Coronary artery (tissue), 2 donors: ENCODE results near the gene WBP2.
"Not testable (repeated sequence)": the region's sequence is repeated elsewhere in the genome, so short reads cannot be mapped to it uniquely, and the experiment has no call there.

Experiments used
- DNase-seq: peaks from one replicate; pipeline ENCODE4 v3.0.0-alpha.2; 2017; ENCODE audit warnings: low spot score
- H3K27ac ChIP-seq, 2 donors: fragments of 200-600 bp; sonication (generic); one replicate each; pipeline ENCODE4 v1.5.1; 2016 to 2019
- H3K4me3 ChIP-seq: fragments of 200-600 bp; sonication (generic); 2 replicates; pipeline ENCODE4 v1.5.1; 2016; ENCODE audit warnings: mild to moderate bottlenecking, moderate library complexity
- CTCF ChIP-seq: fragments of 200-600 bp; sonication (generic); IDR thresholded peaks from one replicate; pipeline ENCODE4 v1.5.1; 2019; ENCODE audit warnings: antibody characterized with exemption

Gene WBP2

GRCh38 chr17:75814021-75814395 lies 41.1 kb downstream of the WBP2 start:
- H3K4me3 ChIP-seq = no peak overlapping the region
- no peak overlapping the region for H3K27ac ChIP-seq
- DNase-seq = no peak
- TF ChIP-seq CTCF = no peak

DNA sequence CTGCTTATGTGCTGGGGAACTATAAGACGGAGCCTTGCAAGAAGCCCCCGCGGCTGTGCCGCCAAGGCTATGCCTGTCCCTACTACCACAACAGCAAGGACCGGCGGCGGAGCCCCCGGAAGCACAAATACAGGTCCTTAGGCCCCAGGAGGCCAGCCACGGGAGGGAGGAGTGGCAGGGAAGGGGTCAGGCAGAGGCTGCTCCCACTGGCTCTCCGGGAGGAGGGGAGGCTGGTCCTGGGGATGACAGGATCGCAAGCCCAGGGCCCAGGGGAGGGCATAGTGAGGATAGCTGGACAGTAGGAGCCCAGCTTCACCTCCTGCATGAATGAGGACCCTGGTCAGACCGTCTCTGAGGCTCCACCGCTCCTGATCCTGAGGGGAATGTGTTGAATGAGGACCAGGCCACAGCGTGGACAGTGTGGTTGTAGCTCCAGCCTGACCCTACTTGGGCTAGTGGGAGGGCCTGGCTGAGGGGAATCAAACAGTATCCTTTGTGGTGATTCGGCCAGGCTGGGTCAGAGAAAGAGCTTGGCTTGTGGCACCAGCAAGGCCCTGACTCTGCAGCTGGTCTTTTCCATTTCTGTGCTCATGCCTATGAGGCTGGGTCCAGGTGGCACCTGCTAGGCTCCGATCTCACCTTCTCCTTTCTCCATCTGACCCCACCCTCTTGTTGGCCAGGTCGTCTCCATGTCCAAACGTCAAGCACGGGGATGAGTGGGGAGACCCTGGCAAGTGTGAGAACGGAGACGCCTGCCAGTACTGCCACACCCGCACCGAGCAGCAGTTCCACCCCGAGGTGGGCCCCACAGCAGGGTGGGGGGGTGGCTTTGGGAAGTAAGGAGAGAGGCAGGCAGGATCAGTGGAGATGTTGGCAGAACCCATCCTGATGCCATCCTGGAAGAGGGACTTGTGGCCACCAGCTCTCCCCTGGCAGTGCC lies 41.8 kb downstream of the WBP2 start:
- TF ChIP-seq CTCF = no peak
- DNase-seq = no peak
- H3K27ac ChIP-seq = no peak overlapping the region

DNA sequence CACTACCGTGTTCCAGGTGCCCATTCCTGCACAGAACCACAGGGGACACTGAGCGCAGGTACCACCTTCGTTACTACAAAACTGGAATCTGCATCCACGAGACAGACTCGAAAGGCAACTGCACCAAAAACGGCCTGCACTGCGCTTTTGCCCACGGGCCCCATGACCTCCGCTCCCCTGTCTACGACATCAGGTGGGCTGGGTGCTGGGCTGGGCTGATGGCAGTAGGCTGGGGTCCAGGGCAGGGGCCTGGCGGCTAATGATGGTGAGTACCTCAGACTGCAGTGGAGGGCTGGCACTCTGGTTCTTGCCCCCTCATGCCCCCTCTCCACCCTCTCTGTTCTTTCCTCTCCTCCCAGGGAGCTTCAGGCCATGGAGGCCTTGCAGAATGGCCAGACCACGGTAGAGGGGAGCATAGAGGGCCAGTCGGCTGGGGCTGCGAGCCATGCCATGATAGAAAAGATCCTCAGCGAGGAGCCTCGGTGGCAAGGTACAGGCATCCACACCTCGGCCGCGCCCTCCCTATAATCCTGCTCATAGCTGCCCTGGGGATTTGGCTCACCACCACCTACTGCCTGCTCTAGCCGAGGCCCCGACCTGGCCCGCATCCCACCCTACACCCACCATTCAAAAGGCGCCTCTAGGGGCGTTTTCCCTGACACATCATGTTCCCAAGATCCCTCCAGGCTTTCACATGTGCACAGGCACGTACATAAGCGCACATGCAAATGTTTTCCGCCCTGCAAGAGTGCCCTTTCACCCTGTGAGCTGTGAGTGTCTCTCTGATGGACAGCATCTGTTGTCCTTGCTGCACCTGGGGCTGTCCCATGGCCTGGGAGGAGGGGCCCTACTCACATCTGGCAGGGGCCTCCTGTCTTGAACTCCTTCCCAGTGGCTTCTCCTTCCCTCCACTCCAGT lies 42.8 kb downstream of the WBP2 start:
- Histone ChIP-seq H3K27ac (no peak overlapping the region), H3K4me3 (no peak overlapping the region)
- no peak for TF ChIP-seq CTCF
- no peak for DNase-seq

More for the DNA sequence above, 41.8 kb downstream of the WBP2 start:
- no peak overlapping the region for H3K4me3 ChIP-seq

- no peak for TF ChIP-seq CTCF
- Histone ChIP-seq H3K4me3 (no peak overlapping the region), H3K27ac (no peak overlapping the region)
- DNase-seq = no peak
These were observed 44.0 kb downstream of the WBP2 start for GRCh38 chr17:75811174-75811573.

- not testable (repeated sequence) for H3K27ac ChIP-seq, DNase-seq, H3K4me3 ChIP-seq
These were observed 44.4 kb downstream of the WBP2 start for GRCh38 chr17:75810756-75811155.

GRCh38 chr17:75810216-75810615 lies 44.9 kb downstream of the WBP2 start:
- no peak for TF ChIP-seq CTCF
- Histone ChIP-seq H3K27ac (peak overlapping the region in 1 of 2 donors; percentile 72), H3K4me3 (no peak overlapping the region)
- DNase-seq = no peak

DNA sequence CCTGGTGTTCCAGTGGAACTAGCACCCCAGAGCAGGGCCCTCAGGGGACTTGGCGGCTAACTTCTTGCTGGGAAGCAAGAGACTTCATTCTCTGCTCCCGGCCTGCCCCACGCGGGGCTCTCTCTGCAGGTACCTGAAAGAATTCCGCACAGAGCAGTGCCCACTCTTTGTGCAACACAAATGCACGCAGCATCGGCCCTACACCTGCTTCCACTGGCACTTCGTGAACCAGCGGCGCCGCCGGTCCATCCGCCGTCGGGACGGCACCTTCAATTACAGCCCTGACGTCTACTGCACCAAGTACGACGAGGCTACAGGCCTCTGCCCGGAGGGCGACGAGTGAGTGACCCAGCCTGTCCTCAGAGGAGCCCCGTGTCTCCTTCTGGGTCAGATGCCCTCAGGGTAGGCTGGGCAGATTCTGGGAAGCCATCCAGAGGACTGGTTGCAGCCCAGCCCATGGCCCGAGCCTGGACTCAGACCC lies 45.5 kb downstream of the WBP2 start:
- Histone ChIP-seq H3K4me3 (peak overlapping the region; percentile 18), H3K27ac (peak overlapping the region; percentile 42 to 72)
- peak; percentile 72 for DNase-seq
- TF ChIP-seq CTCF = no peak
